HCT116 (cell line): ENCODE results near the gene EPHA6. TPM values are rescaled to one million over a fixed set of nuclear protein-coding genes. Genes with fewer than 3 reads are reported as not detected.

ENCODE experiments used
- ATAC-seq: fragments of 200-7000 bp; cut with Tn5 transposase; 2 replicates; pipeline ENCODE4 v1.9.1; 2020; ENCODE audit warnings: mild to moderate bottlenecking, moderate library complexity
- BruUV-seq: library from RNA; stranded (reverse); fragments of 400-500 nt; replicated peaks from 2 replicates; lab custom pipeline; 2021; lab: Mats Ljungman, UMichigan
- CTCF ChIA-PET: fragments of 300-600 bp; sonication (Branson Sonifier 250); formaldehyde crosslinking; loops from one replicate; lab custom pipeline; 2021; ENCODE audit warnings: antibody characterized with exemption; lab: Charles Lee
- POLR2A ChIA-PET: fragments of 300-600, 350-600 bp; sonication (Branson Sonifier 250); formaldehyde crosslinking; loops from one replicate; lab custom pipeline; 2021; ENCODE audit warnings: antibody characterized with exemption; lab: Charles Lee
- RAD21 ChIA-PET, 2 experiments: fragments of 300-600 bp; sonication (Branson Sonifier 250); formaldehyde crosslinking; loops; one replicate each; lab custom pipeline; 2023; ENCODE audit warnings: low total read pairs in 2 of 2; ENCODE audit not compliant: uncharacterized antibody in 2 of 2, unreplicated experiment in 2 of 2, low non-redundant PET in 1 of 2; lab: Charles Lee
- DNase-seq: peaks from one replicate; pipeline ENCODE4 v3.0.0-alpha.2; 2010; ENCODE audit warnings: low read depth, low spot score
- H2AFZ ChIP-seq: fragments of 200-600 bp; shearing (Covaris generic), sonication (generic); 2 replicates; pipeline ENCODE4 v1.6.1; 2017; ENCODE audit warnings: low read depth, mixed run types, mixed read lengths, antibody characterized with exemption, low read length; ENCODE audit not compliant: poor library complexity, severe bottlenecking
- H3K27ac ChIP-seq: 2 replicates; pipeline ENCODE4 v1.5.1; 2012; ENCODE audit warnings: low read depth, low read length
- H3K27me3 ChIP-seq: fragments of 200-600 bp; sonication (generic); 2 replicates; pipeline ENCODE4 v1.6.1; 2016; ENCODE audit warnings: mixed run types, low read length, mixed read lengths; ENCODE audit not compliant: insufficient read depth
- H3K36me3 ChIP-seq, 2 experiments: fragments of 200-500 bp in 1 of 2; fragments of 200-600 bp in 1 of 2; sonication (Bioruptor generic) in 1 of 2; sonication (generic) in 1 of 2; 2 replicates each; pipeline versions ENCODE4 v1.5.1 to v1.6.1; 2014 to 2016; ENCODE audit warnings: low read length in 2 of 2, inconsistent platforms in 1 of 2, mixed read lengths in 1 of 2, mixed run types in 1 of 2; ENCODE audit not compliant: insufficient read depth in 2 of 2, control insufficient read depth in 1 of 2
- H3K4me1 ChIP-seq, 2 experiments: fragments of 200-600 bp in 1 of 2; sonication (generic) in 1 of 2; 2 replicates each; pipeline versions ENCODE4 v1.5.1 to v1.6.1; 2012 to 2017; ENCODE audit warnings: low read length in 2 of 2, inconsistent platforms in 1 of 2, mild to moderate bottlenecking in 1 of 2, mixed read lengths in 1 of 2, mixed run types in 1 of 2, moderate library complexity in 1 of 2; ENCODE audit not compliant: insufficient read depth in 2 of 2, control insufficient read depth in 1 of 2
- H3K4me2 ChIP-seq: fragments of 200-600 bp; sonication (generic); 2 replicates; pipeline ENCODE4 v1.6.1; 2017; ENCODE audit warnings: mixed run types, low read length, mixed read lengths
- H3K4me3 ChIP-seq, 2 experiments: fragments of 200-600 bp in 1 of 2; sonication (generic) in 1 of 2; replicated peaks in 1 of 2; 2 replicates each; pipeline ENCODE4 v1.5.1; 2011 to 2016; ENCODE audit warnings: low read length in 2 of 2, control low read depth in 1 of 2, low read depth in 1 of 2, mild to moderate bottlenecking in 1 of 2, mixed read lengths in 1 of 2, mixed run types in 1 of 2
- H3K79me2 ChIP-seq: fragments of 200-600 bp; sonication (generic); 2 replicates; pipeline ENCODE4 v1.6.1; 2017; ENCODE audit warnings: mild to moderate bottlenecking, mixed run types, low read length, moderate library complexity, mixed read lengths; ENCODE audit not compliant: insufficient read depth
- H3K9ac ChIP-seq: fragments of 200-600 bp; sonication (generic); 2 replicates; pipeline ENCODE4 v1.6.1; 2016; ENCODE audit warnings: low read length, mixed read lengths
- H3K9me2 ChIP-seq: fragments of 200-600 bp; sonication (generic), shearing (Covaris generic); 2 replicates; pipeline ENCODE4 v1.6.1; 2017; ENCODE audit warnings: mixed run types, mild to moderate bottlenecking, moderate library complexity; ENCODE audit not compliant: insufficient read depth
- H3K9me3 ChIP-seq, 2 experiments: fragments of 200-500 bp in 1 of 2; fragments of 200-600 bp in 1 of 2; sonication (Bioruptor generic) in 1 of 2; sonication (generic) in 1 of 2; 2 replicates each; pipeline ENCODE4 v1.6.1; 2014 to 2017; ENCODE audit warnings: low read length in 2 of 2, mixed read lengths in 2 of 2, inconsistent platforms in 1 of 2, low read depth in 1 of 2, mild to moderate bottlenecking in 1 of 2, mixed run types in 1 of 2, moderate library complexity in 1 of 2; ENCODE audit not compliant: control insufficient read depth in 1 of 2, insufficient read depth in 1 of 2
- H4K20me1 ChIP-seq: fragments of 200-600 bp; sonication (generic), shearing (Covaris generic); 2 replicates; pipeline ENCODE4 v1.6.1; 2017; ENCODE audit warnings: mixed run types, mild to moderate bottlenecking, moderate library complexity; ENCODE audit not compliant: insufficient read depth
- CBX3 ChIP-seq: IDR thresholded peaks from 2 replicates; pipeline ENCODE4 v1.6.1; 2012; ENCODE audit warnings: low read depth
- CEBPB ChIP-seq: IDR thresholded peaks from 2 replicates; pipeline ENCODE4 v1.6.1; 2012; ENCODE audit warnings: low read depth
- EGR1 ChIP-seq: IDR thresholded peaks from 2 replicates; pipeline ENCODE4 v1.6.1; 2012; ENCODE audit warnings: low read depth
- FOSL1 ChIP-seq: IDR thresholded peaks from 2 replicates; pipeline ENCODE4 v1.6.1; 2012; ENCODE audit warnings: low read depth
- JUND ChIP-seq: IDR thresholded peaks from 2 replicates; pipeline ENCODE4 v1.6.1; 2012
- RAD21 ChIP-seq: IDR thresholded peaks from 2 replicates; pipeline ENCODE4 v1.6.1; 2012; ENCODE audit warnings: low read depth, mild to moderate bottlenecking
- SIN3A ChIP-seq: IDR thresholded peaks from 2 replicates; pipeline ENCODE4 v1.6.1; 2012; ENCODE audit warnings: low read depth
- SP1 ChIP-seq: IDR thresholded peaks from 2 replicates; pipeline ENCODE4 v1.6.1; 2012; ENCODE audit warnings: low read depth
- YY1 ChIP-seq: IDR thresholded peaks from 2 replicates; pipeline ENCODE4 v1.6.1; 2011; ENCODE audit warnings: low read length, low read depth, moderate library complexity, mild to moderate bottlenecking; ENCODE audit not compliant: insufficient replicate concordance; ENCODE audit errors: extremely low read depth
- ZFX ChIP-seq: fragments of 450-650 bp; IDR thresholded peaks from 2 replicates; pipeline ENCODE4 v1.6.1; 2017
- ZNF274 ChIP-seq: fragments of 200-500 bp; sonication (Bioruptor generic); IDR thresholded peaks from 2 replicates; pipeline ENCODE4 v1.6.1; 2014; ENCODE audit warnings: mild to moderate bottlenecking, low read depth, low read length, inconsistent platforms
- intact Hi-C: fragments of 100-400 bp; cut with micrococcal nuclease; formaldehyde crosslinking; loops from 2 replicates; pipeline ENCODE4 v1.10.0; 2022
- total RNA-seq: library from RNA; stranded (reverse); gene quantifications from one replicate; pipeline ENCODE4 v1.2.1, GENCODE V29; 2021; ENCODE audit not compliant: unreplicated experiment
- TF ChIP-seq, protein P1 (sequence below): IDR thresholded peaks from 2 replicates; pipeline ENCODE4 v1.6.1; 2012; ENCODE audit warnings: low read depth

The EPHA6 gene
- total RNA-seq, 1 experiment from 2014 or later, result not detected

DNA sequence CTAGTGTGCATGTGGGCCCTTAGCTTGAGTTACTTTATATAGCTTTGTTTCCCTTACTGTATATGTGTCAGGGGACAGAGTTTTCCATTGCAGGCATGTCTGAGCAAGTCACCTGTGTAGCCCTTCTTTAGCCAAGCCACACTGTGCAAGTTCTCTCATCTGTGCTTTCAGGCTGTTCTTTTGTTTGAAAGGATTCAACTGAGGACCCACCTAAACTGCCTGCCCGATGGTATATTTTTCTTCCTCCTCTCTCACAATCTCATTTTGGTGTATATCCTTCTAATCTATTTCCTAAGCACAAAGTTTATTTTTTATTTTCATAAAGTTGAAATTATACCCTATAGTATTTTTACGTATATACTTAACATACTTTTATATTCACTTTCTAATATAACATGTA, 690.1 kb downstream of the EPHA6 start:
- H3K9ac ChIP-seq, result no peak overlapping the region
- ATAC-seq, result no peak
- H3K9me3 ChIP-seq, result peaks cover 0 to 2% of the 10 kb centered on the region in 2 experiments; a peak in 1 of 4 replicates
- BruUV-seq, result no TSS peak
- no peak overlapping the region for H3K27ac ChIP-seq
- H3K36me3 ChIP-seq, result no peaks in the 10 kb centered on the region
- intact Hi-C loops, result no loop called here
- no peaks in the 10 kb centered on the region for H3K27me3 ChIP-seq
- H3K79me2 ChIP-seq, result no peaks in the 10 kb centered on the region
- no peak overlapping the region for H3K4me2 ChIP-seq
- H3K4me3 ChIP-seq, result no peak overlapping the region
- no peak overlapping the region for H2AFZ ChIP-seq
- DNase-seq, result no peak
- RAD21 ChIA-PET, result no interaction called here
- no peak for TF ChIP-seq SIN3A
- TF ChIP-seq FOSL1, result no peak
- no peak for TF ChIP-seq JUND
- TF ChIP-seq EGR1, result no peak
- no peak for TF ChIP-seq SP1
- no peak for TF ChIP-seq YY1
- TF ChIP-seq ZNF274, result no peak
- TF ChIP-seq, protein P1, sequence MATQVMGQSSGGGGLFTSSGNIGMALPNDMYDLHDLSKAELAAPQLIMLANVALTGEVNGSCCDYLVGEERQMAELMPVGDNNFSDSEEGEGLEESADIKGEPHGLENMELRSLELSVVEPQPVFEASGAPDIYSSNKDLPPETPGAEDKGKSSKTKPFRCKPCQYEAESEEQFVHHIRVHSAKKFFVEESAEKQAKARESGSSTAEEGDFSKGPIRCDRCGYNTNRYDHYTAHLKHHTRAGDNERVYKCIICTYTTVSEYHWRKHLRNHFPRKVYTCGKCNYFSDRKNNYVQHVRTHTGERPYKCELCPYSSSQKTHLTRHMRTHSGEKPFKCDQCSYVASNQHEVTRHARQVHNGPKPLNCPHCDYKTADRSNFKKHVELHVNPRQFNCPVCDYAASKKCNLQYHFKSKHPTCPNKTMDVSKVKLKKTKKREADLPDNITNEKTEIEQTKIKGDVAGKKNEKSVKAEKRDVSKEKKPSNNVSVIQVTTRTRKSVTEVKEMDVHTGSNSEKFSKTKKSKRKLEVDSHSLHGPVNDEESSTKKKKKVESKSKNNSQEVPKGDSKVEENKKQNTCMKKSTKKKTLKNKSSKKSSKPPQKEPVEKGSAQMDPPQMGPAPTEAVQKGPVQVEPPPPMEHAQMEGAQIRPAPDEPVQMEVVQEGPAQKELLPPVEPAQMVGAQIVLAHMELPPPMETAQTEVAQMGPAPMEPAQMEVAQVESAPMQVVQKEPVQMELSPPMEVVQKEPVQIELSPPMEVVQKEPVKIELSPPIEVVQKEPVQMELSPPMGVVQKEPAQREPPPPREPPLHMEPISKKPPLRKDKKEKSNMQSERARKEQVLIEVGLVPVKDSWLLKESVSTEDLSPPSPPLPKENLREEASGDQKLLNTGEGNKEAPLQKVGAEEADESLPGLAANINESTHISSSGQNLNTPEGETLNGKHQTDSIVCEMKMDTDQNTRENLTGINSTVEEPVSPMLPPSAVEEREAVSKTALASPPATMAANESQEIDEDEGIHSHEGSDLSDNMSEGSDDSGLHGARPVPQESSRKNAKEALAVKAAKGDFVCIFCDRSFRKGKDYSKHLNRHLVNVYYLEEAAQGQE, result no peak
- TF ChIP-seq CBX3, result no peak
- no peak for TF ChIP-seq RAD21
- TF ChIP-seq CEBPB, result no peak
- TF ChIP-seq ZFX, result no peak
- TF ChIP-seq, all 23 proteins: peak for 0
- POLR2A ChIA-PET, result no interaction called here
- Histone ChIP-seq H3K9me2 (no peaks in the 10 kb centered on the region), H4K20me1 (no peaks in the 10 kb centered on the region), H3K4me1 (no peaks in the 10 kb centered on the region)
- CTCF ChIA-PET, result no interaction called here
